ENCODE data around the gene SH2D5. TPM values are rescaled to one million over a fixed set of nuclear protein-coding genes. Genes with fewer than 3 reads are reported as not detected.

SH2D5 gene
- total RNA-seq, 1 experiment from 2014 or later, result 8.7 TPM

DNA sequence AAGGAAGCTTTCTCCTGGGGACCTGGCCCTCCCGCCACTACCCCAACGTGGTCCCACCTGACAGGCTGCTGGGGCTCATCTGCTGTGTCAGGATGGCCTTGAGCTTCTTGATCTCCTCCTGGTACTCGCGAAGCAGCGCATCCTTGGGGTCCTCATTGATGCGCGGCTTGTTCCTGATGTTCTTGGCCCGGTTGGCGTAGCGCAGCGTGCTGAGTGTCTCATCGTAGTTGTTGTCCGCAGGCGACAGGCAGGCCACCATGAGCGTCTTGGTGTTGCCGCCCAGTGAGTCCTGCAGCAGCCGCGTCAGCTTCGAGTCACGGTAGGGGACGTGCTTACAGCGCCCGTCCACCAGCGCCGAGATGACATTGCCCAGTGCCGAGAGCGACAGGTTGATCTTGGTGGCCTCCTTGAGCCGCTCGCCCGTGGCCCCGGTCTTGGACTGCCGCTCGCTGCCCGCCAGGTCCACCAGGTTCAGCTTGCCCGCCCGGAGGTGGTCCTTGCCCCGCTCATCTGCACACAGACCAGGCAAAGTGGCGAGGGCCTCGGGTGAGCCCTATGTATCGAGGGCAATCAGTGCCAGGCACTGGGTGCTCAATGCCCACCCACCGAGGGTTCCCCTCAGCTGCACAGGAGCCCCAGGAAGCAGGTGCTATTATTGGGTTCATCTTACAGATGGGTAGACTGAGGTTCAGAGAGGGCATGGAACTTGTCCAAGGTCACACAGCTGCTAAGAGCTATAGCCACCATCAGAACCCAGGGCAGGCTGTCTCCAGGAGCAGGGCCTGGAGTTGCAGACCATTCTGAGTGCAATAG, 27.9 kb downstream of the SH2D5 start:
- Histone ChIP-seq H3K79me2 (ENCODE audit: insufficient read depth, low read length) (no peaks in the 10 kb centered on the region), H2BK5ac (ENCODE audit: insufficient read length, low read length) (no peak overlapping the region), H4K20me1 (ENCODE audit: control insufficient read depth, insufficient read depth, insufficient read length) (no peaks in the 10 kb centered on the region), H3K9ac (ENCODE audit: extremely low read depth, insufficient read length, low read length) (no peak overlapping the region), H3K4me2 (ENCODE audit: insufficient read depth, insufficient read length, low read length) (no peak overlapping the region), H3K23me2 (ENCODE audit: insufficient read length, low read depth, low read length, poor library complexity, severe bottlenecking) (peaks cover 2% of the 10 kb centered on the region), H3K4ac (ENCODE audit: low read depth, low read length) (no peak overlapping the region), H3K14ac (ENCODE audit: insufficient read depth, low read length) (no peak overlapping the region), H2BK12ac (ENCODE audit: insufficient read length, low read depth, low read length) (no peak overlapping the region), H2AFZ (ENCODE audit: low read length) (no peak overlapping the region), H3K23ac (ENCODE audit: insufficient read length, low read depth, low read length) (no peak overlapping the region), H3K79me1 (ENCODE audit: insufficient read depth, low read depth, low read length, poor library complexity, severe bottlenecking) (no peaks in the 10 kb centered on the region), H3K27ac (ENCODE audit: insufficient read length, low read depth, low read length) (no peak overlapping the region), H2BK15ac (ENCODE audit: low read depth, low read length) (no peak overlapping the region), H2BK20ac (ENCODE audit: low read depth, low read length, poor library complexity, severe bottlenecking) (no peak overlapping the region), H3K9me3 (ENCODE audit: control insufficient read depth, low read depth, low read length) (no peaks in the 10 kb centered on the region), H4K5ac (ENCODE audit: insufficient read length, low read depth, low read length) (no peak overlapping the region), H2BK120ac (ENCODE audit: low read depth, low read length, poor library complexity, severe bottlenecking) (no peak overlapping the region), H3K18ac (ENCODE audit: insufficient read length, low read depth, low read length) (no peak overlapping the region), H2AK5ac (ENCODE audit: insufficient read length, low read length) (no peak overlapping the region), H4K91ac (ENCODE audit: insufficient read length, low read depth, low read length) (no peak overlapping the region), H3K4me1 (ENCODE audit: insufficient read depth, low read length) (no peaks in the 10 kb centered on the region), H3K56ac (ENCODE audit: insufficient read length, low read depth, low read length) (no peak overlapping the region), H4K8ac (replicated peaks; ENCODE audit: insufficient read length, low read depth, low read length) (no peak overlapping the region), H3T11ph (ENCODE audit: low read length) (no peak overlapping the region), H3K27me3 (ENCODE audit: insufficient read depth, low read length) (no peaks in the 10 kb centered on the region)
- Mint-ChIP-seq H3K4me3 (no peak overlapping the region), H3K4me1 (no peaks in the 10 kb centered on the region), H3K27ac (no peak overlapping the region), H3K9me3 (no peaks in the 10 kb centered on the region), H3K36me3 (ENCODE audit: insufficient read depth in 1 of 3, low read depth in 3 of 3) (peaks cover 5 to 33% (median 10%) of the 10 kb centered on the region in 3 experiments; a peak in 5 of 7 replicates), H3K27me3 (ENCODE audit: low read depth) (peaks cover 4% of the 10 kb centered on the region; the same call in 1 of the 2 replicates)
- DNase-seq, result no peak
- TF ChIP-seq CTCF (conservative IDR thresholded peaks at IDR 0.05), result no peak
- no CpG with 5 or more reads among the region's 41 CpGs for WGBS (ENCODE audit: extremely low coverage, insufficient read length, low lambda C conversion rate)

Data from H9 (cell line).